Measurements from ENCODE around the gene BRPF3.
A peak's percentile ranks its signal among the peaks of the same experiment; 100 is the strongest.
"Not testable (repeated sequence)": the region's sequence is repeated elsewhere in the genome, so short reads cannot be mapped to it uniquely, and the experiment has no call there.

Gene BRPF3

GRCh38 chr6:36200998-36201596 lies 4.6 kb downstream of the BRPF3 start:
- DNase-seq, result no peak

DNA sequence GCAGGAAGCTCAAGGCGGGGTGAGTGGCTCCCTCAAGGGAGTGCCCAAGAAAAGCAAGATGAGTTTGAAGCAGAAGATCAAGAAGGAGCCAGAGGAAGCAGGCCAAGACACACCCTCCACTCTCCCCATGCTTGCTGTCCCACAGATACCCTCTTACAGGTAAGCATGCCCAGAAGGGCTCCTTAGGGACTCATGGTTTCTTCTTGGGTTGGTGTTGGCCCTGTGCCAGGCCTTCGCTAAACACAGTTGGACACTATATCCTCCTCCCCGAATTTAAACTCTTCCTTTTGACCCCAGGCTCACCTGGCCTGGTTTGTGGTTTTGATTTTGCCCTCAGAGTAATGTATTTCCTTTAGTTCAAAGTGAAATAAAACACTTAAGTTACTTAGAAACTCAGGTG lies 5.1 kb downstream of the BRPF3 start:
- no peak for DNase-seq

- DNase-seq, result no peak
Observed at GRCh38 chr6:36202101-36202500, 5.6 kb downstream of the BRPF3 start.

DNA sequence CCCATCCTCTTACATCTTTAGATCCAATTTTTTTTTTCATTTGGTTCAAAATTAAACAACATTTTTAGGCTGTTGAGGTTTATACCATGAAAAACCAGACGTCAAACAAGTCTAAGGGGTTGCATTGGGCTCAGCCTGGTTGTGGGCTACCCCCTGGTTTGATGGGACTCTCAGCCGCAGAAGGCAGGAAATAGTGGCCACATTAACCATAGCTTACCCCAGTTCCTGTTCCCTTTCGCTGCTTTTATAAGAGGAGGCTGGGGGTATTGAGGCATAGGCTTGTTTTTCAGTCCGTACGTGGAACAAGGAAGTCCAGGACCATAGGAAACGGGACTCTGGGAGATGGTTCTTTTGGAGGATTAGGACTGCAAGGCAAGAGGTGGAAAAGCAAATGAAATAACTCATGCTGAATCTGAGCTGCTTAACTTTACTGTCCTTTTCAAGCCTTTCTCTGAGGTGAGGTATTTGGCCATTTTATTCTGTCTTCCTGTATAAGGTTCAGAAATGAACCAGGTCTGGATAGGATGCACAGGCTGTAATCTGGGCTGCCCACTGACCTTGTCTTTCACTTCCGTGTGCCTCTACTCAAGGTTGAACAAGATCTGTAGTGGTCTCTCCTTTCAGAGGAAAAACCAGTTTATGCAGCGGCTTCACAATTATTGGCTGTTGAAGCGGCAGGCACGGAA lies 7.7 kb downstream of the BRPF3 start:
- DNase-seq, result peak; percentile 18

DNA sequence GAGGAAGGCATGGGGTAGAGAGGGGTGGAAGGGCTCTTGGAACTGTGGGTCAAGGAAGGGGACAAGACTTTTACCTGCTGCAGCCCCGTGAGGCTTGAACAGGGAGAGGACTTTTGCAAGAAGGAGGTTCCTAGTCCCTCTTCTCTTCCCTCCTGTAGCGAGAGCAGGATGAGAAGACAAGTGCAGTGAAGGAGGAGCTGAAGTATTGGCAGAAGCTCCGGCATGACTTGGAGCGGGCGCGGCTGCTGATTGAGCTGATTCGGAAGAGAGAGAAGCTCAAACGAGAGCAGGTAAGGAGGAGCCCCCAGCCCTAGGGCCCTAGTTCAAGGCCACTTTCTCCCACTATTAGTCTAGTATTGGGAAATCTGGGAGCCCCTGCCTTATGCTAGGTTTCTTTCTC lies 10.6 kb downstream of the BRPF3 start:
- DNase-seq, result no peak

DNA sequence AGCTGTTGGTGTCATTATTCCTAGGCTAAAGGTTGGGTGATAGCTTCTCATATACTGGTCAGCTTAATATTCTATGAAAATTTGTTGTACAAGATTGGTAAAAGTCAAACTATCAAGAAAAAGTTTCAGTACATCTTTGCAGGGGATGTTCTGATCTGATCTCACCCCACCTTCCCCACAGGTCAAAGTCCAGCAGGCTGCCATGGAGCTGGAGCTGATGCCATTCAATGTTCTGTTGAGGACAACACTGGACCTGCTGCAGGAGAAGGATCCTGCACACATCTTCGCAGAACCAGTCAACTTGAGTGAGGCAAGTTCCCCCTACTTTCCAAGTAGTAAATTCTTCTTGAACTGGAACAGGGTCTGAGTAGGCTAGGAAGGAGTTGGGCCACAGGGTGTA lies 13.1 kb downstream of the BRPF3 start:
- no peak for DNase-seq

DNA sequence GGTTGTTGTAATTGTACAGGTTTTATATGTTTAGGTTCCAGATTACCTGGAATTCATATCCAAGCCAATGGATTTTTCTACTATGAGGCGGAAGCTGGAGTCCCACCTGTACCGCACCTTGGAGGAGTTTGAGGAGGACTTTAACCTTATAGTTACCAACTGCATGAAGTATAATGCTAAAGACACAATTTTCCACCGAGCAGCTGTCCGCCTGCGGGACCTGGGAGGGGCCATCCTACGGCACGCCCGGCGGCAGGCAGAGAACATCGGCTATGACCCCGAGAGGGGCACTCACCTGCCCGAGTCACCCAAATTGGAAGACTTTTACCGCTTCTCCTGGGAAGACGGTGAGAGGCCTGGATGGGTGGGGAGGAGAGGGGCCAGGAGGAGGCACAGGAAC lies 13.6 kb downstream of the BRPF3 start:
- DNase-seq, result no peak

GRCh38 chr6:36210886-36211595 lies 14.5 kb downstream of the BRPF3 start:
- no peak for DNase-seq

- no peak for DNase-seq
Observed at GRCh38 chr6:36216559-36216958, 20.0 kb downstream of the BRPF3 start.

- no peak for DNase-seq
Observed at GRCh38 chr6:36217188-36217587, 20.6 kb downstream of the BRPF3 start.

DNA sequence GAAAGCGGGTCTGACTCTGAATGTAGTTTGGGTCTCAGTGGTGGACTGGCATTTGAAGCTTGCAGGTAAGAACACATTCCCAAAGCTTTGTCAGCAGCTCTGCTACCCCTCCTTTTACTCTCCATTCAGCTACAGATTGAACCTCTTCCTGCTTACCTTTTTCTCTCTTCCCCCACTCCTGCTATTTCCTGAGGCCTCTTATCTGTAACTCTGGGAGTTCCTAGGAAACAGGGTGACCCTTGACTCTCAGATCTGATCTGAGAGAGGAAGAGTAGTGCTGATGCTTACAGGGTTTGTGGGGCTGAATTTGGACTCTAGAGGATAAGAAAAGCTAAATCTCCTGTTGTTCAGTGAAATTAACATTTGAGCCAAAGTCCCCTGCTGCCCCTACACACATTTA lies 21.4 kb downstream of the BRPF3 start:
- DNase-seq, result no peak

DNA sequence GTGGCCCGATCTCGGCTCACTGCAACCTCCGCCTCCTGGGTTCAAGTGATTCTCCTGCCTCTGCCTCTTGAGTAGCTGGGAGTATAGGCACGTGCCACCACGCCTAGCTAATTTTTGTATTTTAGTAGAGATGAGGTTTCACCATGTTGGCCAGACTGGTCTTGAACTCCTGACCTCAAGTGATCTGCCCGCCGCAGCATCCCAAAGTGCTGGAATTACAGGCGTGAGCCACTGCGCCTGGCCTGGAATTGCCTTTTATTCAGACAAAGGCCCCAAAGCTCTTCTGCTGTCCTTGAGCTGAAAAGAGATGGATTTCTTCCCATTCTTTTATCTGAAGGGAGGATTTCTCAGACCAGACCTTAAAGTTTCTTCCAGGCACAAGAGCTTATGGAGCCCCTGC lies 22.0 kb downstream of the BRPF3 start:
- DNase-seq, result not testable (repeated sequence)

GRCh38 chr6:36219081-36219480 lies 22.5 kb downstream of the BRPF3 start:
- DNase-seq, result no peak

GRCh38 chr6:36220226-36220625 lies 23.7 kb downstream of the BRPF3 start:
- no peak for DNase-seq

GRCh38 chr6:36221674-36222073 lies 25.1 kb downstream of the BRPF3 start:
- no peak for DNase-seq

DNA sequence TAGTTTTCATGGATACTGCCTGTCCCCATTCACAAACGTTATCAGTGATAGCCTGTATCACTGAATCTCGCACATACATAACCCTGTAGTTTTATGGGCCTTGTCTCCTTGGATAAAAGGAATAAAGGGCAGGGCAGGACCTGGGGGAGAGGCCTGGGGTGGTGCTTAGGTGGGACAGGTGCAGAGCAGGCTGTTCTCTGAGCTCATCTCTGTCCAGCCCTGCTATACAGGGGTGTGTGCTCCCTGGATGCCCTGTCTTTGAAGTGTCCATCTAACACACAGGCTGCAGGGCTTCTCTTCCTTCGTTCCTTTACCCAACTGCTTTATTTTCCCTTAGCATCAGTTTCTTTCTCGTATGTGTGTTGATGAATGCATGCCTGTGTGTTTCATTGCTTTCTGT lies 26.4 kb downstream of the BRPF3 start:
- no peak for DNase-seq

DNA sequence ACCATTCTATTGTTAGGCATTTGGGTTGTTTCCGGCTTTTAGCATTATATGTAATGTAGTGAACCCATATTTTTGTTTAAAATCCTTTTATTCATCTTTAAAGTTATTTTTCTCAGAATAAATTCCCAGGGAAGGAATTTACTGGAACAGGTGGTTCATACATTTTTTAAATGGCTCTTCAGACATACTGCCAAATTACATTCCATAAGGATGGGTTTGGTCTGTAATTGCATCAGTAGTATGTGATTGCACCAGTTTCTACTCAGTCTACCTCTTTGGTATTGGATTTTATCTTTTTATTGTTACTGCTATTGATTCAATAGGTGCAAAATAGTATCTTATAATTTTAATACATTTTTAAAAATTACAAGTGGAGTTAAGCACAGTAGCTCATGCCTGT lies 27.2 kb downstream of the BRPF3 start:
- DNase-seq, result no peak

DNA sequence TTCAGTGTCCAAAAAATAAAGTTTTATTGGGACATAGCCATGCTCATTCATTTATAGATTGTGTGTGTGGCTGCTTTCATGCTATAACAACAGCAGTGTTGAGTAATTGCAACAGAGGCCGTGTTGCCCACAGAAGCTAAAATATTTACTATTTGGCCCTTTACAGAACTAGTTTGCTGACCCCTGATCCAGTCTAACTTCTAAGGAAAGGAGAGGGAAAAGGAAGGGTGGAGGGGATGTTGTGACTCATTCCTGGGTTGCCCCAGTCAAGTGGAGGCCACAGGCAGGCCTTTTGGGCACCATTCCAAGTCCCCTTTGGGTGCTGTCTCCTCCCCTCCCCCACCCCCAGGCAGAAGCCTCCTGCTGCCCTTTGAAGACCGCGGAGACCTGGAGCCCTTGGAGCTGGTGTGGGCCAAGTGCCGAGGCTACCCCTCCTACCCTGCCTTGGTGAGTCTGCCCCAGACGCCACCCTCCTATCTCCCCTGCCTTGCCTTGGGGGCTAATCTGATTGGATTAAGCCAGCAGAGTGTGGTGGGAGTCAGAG lies 28.4 kb downstream of the BRPF3 start:
- DNase-seq, result no peak

GRCh38 chr6:36226438-36227047 lies 30.0 kb downstream of the BRPF3 start:
- no peak for DNase-seq

DNA sequence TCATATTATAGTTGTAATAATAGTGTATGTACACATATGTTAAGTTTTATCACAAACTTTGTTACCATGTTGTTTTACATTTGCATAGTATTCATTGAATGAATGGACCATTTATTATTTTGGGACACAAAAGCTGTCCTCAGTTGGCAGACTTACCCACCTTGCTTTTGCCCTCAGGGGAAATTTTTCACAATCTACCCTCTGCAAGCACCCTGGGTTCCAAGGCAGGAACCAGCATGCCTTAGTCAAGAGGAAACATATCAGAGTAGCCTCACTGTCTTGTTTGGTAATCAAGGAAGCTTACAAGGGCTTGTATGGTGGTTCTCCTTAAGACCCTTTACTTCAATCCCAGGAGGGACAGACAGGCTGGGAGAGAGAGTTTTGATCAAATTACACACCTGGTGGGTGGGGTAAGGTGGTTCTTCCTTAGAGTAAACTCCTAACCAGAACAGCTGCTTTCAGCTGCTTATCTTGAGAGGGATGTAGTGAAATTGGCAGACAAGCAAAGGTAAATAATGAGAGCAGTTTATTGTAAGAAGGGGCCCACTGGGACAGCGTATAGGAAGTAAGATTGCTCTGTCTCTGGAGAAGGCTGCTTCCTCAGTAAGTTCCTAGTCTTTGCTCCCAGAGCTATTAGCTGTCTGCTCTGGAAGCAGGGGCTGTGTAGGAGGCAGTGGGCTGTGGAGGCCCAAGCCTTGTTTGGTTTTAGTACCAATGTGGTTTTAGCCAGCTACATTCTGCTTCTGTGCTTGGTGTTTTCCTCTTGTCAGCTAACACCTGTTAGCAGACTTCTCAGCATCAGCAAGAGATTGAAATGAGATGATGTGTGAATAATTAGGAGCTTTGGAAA lies 31.1 kb downstream of the BRPF3 start:
- no peak for DNase-seq

- no peak for DNase-seq
Observed at GRCh38 chr6:36229223-36229622, 32.7 kb downstream of the BRPF3 start.

DNA sequence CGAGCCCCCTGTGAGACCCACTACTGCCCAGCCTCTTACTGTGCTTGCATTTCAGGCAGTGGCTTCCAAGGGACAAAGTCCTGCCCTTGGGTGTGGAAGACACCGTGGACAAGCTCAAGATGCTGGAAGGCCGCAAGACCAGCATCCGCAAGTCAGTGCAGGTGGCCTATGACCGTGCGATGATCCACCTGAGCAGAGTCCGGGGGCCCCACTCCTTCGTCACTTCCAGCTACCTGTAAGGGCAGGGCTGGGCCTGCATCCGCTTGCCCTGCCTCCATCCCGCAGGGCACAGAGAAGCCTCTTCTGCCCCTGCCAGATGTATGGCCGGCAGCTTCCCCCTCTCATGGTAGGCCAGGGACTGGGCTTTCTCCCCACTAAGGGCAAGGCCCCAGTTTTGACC lies 33.8 kb downstream of the BRPF3 start:
- DNase-seq, result no peak

- DNase-seq, result no peak
Observed at GRCh38 chr6:36232172-36232571, 35.6 kb downstream of the BRPF3 start.

All from stimulated activated CD4-positive, alpha-beta T cell treated with anti-CD3 and anti-CD28 coated beads, Interleukin-4, amount 100 ng/mL, for 24 hours (primary cell).